ENCODE measurements around the gene VGLL3.

Gene VGLL3

GRCh38 chr3:86990012-86990733 lies 776 bp downstream of the VGLL3 start:
- no peaks in the 10 kb centered on the region for H3K36me3 ChIP-seq (ENCODE audit: insufficient read depth, low read length)
- no peaks in the 10 kb centered on the region for H3K9me3 ChIP-seq (ENCODE audit: insufficient read depth, low read length, severe bottlenecking)
- no peak overlapping the region for H3K27ac ChIP-seq (ENCODE audit: low read length)
- no peaks in the 10 kb centered on the region for H3K27me3 ChIP-seq (ENCODE audit: insufficient read depth, low read length, poor library complexity)
- DNase-seq (no peak), ATAC-seq (ENCODE audit: insufficient read depth, low read depth) (no peak)
- H3K4me1 ChIP-seq (ENCODE audit: insufficient read depth, low read length), result no peaks in the 10 kb centered on the region
- no peak overlapping the region for H3K9ac ChIP-seq (ENCODE audit: low read depth, low read length)
- no peak overlapping the region for H2AFZ ChIP-seq (ENCODE audit: low read depth, low read length)
- no peaks in the 10 kb centered on the region for H4K20me1 ChIP-seq (ENCODE audit: insufficient read depth, low read length)
- TF ChIP-seq EZH2 (IDR thresholded peaks at IDR 0.05; ENCODE audit: borderline replicate concordance, low read depth, low read length, severe bottlenecking) (no peak), CTCF (IDR thresholded peaks at IDR 0.05; ENCODE audit: borderline replicate concordance, extremely low read depth, low read length, poor library complexity, severe bottlenecking) (no peak)
- H3K79me2 ChIP-seq (ENCODE audit: insufficient read depth, low read length), result no peaks in the 10 kb centered on the region
- no peak overlapping the region for H3K4me2 ChIP-seq (ENCODE audit: insufficient read depth, low read length)
- no peak overlapping the region for H3K4me3 ChIP-seq (ENCODE audit: low read depth in 1 of 2, low read length in 2 of 2)

GRCh38 chr3:86989611-86990010 lies 1.3 kb downstream of the VGLL3 start:
- H4K20me1 ChIP-seq (ENCODE audit: insufficient read depth, low read length), result no peaks in the 10 kb centered on the region
- H2AFZ ChIP-seq (ENCODE audit: low read depth, low read length), result no peak overlapping the region
- no peaks in the 10 kb centered on the region for H3K79me2 ChIP-seq (ENCODE audit: insufficient read depth, low read length)
- H3K27ac ChIP-seq (ENCODE audit: low read length), result no peak overlapping the region
- H3K27me3 ChIP-seq (ENCODE audit: insufficient read depth, low read length, poor library complexity), result no peaks in the 10 kb centered on the region
- ATAC-seq (ENCODE audit: insufficient read depth, low read depth), result no peak
- no peaks in the 10 kb centered on the region for H3K4me1 ChIP-seq (ENCODE audit: insufficient read depth, low read length)
- TF ChIP-seq CTCF (IDR thresholded peaks at IDR 0.05; ENCODE audit: borderline replicate concordance, extremely low read depth, low read length, poor library complexity, severe bottlenecking), result no peak
- H3K36me3 ChIP-seq (ENCODE audit: insufficient read depth, low read length), result no peaks in the 10 kb centered on the region
- no peaks in the 10 kb centered on the region for H3K9me3 ChIP-seq (ENCODE audit: insufficient read depth, low read length, severe bottlenecking)
- H3K4me3 ChIP-seq (ENCODE audit: low read depth in 1 of 2, low read length in 2 of 2), result no peak overlapping the region
- no peak for DNase-seq
- no peak overlapping the region for H3K9ac ChIP-seq (ENCODE audit: low read depth, low read length)
- H3K4me2 ChIP-seq (ENCODE audit: insufficient read depth, low read length), result no peak overlapping the region

- Histone ChIP-seq H3K4me2 (ENCODE audit: insufficient read depth, low read length) (no peak overlapping the region), H3K4me1 (ENCODE audit: insufficient read depth, low read length) (no peaks in the 10 kb centered on the region), H3K4me3 (ENCODE audit: low read depth in 1 of 2, low read length in 2 of 2) (no peak overlapping the region), H3K9me3 (ENCODE audit: insufficient read depth, low read length, severe bottlenecking) (no peaks in the 10 kb centered on the region), H4K20me1 (ENCODE audit: insufficient read depth, low read length) (no peaks in the 10 kb centered on the region), H3K27ac (ENCODE audit: low read length) (no peak overlapping the region), H3K79me2 (ENCODE audit: insufficient read depth, low read length) (no peaks in the 10 kb centered on the region), H3K27me3 (ENCODE audit: insufficient read depth, low read length, poor library complexity) (no peaks in the 10 kb centered on the region), H2AFZ (ENCODE audit: low read depth, low read length) (no peak overlapping the region), H3K36me3 (ENCODE audit: insufficient read depth, low read length) (no peaks in the 10 kb centered on the region), H3K9ac (ENCODE audit: low read depth, low read length) (no peak overlapping the region)
- TF ChIP-seq EZH2 (IDR thresholded peaks at IDR 0.05; ENCODE audit: borderline replicate concordance, low read depth, low read length, severe bottlenecking) (no peak), CTCF (IDR thresholded peaks at IDR 0.05; ENCODE audit: borderline replicate concordance, extremely low read depth, low read length, poor library complexity, severe bottlenecking) (no peak)
- no peak for DNase-seq
- ATAC-seq (ENCODE audit: insufficient read depth, low read depth), result no peak
These were observed 1.9 kb downstream of the VGLL3 start for GRCh38 chr3:86989006-86989405.
